HG03354 (cell line): ENCODE results near the gene CPT1B.
"Not testable (repeated sequence)": the region's sequence is repeated elsewhere in the genome, so short reads cannot be mapped to it uniquely, and the experiment has no call there.

Experiments
- ATAC-seq: cut with Tn5 transposase; IDR thresholded peaks from one replicate; pipeline ENCODE4 v1.9.1; 2021; ENCODE audit warnings: mild to moderate bottlenecking; ENCODE audit not compliant: unreplicated experiment, poor library complexity, severe bottlenecking

The CPT1B gene

DNA sequence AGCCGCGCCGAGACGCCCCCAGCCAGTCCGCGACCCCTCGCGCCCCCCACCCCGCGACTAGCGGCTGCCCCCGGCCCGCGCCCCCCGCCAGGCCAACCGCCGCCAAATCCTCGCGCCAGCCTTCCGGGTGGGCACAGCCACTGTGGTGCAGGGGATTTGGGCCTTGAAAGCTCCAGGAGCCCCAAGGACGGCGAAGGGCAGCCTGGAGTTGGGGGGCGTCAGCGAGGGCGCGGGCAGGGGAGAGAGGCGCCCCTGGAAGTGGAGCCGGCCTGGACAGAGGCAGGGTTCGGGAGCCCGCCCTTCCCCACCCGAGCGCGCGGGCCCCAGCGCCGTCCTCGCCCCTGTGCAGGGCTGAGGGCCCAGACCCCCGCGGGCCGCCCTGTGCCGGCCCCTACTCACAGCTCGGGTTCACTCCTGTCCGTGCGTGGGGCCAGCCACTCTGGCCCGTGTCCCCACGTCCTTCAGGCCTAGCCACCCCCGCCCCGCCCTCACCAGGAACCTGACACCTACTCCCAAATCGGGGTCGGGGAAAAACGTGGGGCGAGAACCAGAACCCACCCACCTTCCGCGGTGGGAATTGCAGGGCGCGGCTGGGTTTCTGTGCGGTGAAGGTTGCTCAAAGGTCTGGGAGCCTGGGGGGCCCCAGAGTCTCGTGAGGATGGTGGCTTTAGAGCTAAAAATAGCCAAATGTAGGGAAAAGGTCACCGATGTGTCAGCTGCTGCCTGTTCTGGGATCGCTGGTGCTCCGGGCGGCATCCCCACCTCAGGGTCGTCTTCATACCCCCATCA lies at the start of gene CPT1B:
Gene CPT1B (minus strand): TSS at position 441 of the 789 bp plus-strand sequence. CDS start 512 bp downstream, outside the sequence.
- no peak for ATAC-seq

GRCh38 chr22:50626850-50627641 lies 48.8 kb upstream of the CPT1B start:
- no peak for ATAC-seq

DNA sequence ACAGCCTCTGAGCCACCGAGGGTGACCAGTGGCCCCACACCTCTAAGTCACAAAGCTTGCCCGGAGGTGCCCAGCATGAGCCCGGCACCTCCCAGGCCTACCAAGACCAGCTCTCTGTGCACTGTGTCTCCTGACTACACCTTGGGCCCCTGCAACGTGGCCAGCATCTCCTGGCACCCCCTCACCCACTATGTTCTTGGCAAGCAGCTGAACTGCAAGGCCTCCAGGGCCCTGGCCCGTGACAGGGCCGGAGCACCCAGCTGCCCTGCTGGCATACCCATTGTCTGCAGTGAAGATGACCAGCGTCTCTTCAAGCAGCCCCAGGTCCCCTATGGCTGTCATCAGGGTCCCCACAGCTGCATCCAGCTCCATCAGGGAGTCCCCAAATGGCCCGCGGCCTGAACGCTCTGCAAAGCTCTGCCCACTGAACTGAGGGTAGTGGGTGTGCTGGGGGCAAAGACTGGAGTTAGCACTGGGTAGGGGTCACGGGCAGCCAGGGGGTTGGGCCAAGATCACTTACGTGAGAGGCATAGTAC lies 48.2 kb upstream of the CPT1B start:
- ATAC-seq: no peak

- ATAC-seq: no peak
Measured at GRCh38 chr22:50625568-50626313, 47.5 kb upstream of the CPT1B start.

DNA sequence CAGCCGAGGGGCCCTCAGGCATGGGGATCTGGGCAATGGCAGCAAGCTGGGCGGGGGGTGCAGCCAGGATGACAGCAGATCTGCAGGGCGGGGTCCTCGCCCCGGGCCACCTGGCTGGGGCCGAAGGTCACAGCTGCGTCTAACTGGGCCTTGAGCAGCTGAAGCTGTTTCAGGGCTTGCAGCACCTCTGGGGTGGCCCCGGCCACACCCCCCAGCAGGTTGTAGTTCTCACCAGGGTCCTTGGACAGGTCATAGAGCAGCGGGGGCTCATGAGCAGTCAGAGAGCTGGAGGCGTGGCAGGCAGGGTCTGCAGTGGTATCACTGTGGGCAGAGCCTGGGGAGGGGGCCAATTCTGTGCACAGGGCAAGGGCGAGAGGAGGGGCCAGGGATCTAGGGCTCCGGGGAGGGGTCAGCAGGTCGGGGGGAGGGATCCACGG lies 46.9 kb upstream of the CPT1B start:
- no peak for ATAC-seq

DNA sequence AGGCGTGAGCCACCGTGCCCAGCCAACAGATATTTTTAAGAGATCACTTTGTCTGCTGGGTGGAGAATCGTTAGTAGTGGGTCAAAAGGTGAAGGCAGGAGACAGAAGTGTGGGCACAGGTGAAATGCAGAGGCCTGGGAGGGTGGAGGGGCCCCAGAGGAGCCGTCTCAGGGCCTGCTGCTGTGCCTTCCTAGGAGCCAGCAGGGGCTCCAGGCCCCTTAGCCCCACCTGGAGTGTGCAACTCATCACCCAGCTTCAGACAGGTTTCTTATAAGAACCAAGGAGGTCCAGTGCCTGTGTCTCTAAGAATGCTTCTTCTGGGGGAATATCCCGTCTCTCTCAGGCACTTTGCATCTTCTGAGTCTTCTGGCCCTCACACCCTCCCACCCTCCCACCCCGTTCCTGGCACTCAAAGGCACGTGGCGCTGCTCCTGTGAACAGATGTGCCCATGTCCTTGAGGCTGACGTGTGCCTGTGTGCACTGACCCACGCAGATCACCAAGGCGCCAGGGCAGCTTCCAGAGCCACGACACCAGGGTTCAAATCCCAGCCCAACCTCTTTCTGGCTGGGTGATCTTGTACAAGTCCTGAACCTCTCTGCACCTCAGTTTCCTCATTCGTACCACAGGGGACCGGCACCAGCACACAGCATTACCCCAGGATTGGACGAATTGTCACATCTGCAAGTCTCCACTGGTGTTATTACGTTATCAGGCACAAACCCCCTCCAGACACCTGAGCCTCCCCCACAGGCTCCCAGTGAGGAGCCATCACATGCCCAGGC lies 46.3 kb upstream of the CPT1B start:
- no peak for ATAC-seq

GRCh38 chr22:50622723-50623327 lies 44.6 kb upstream of the CPT1B start:
- no peak for ATAC-seq

- no peak for ATAC-seq
Measured at GRCh38 chr22:50621948-50622722, 43.9 kb upstream of the CPT1B start.

- peak; percentile 44 for ATAC-seq
Measured at GRCh38 chr22:50621356-50621880, 43.2 kb upstream of the CPT1B start.

DNA sequence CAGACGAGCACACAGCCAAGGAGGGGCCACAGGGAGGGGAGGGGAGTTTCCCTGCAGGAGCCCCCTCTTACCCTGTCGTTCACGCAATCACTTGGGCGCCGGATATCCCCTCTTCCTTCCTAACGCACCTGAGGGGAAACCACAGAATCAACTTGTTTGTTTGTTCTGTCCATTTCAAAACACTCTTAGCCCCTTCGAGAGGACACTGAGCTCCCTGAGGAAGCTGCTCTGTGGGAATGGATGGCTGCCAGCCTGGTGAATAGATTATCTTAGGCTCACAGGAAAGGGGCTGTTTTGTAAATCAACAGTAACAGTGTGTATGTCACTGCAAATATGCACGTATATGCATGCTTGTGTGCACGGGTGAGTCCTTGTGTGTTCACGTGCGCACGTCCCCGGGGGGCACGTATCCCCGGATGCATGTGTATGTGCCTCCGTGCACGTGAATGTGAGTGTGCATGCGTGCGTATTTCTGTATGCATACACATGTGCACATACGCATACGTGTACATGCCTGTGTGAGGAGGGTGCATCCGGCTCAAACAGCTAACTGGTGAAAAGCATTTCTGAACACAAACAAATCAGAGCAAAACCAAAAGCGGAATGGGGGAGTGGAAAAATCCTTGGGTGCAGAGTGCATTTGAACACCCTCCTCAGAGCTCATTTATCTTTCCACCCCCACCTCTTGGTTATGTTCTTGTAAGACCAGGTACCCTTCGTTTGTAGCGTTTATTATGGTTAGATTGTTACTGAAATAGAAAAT lies 42.5 kb upstream of the CPT1B start:
- peak; percentile 65 for ATAC-seq

DNA sequence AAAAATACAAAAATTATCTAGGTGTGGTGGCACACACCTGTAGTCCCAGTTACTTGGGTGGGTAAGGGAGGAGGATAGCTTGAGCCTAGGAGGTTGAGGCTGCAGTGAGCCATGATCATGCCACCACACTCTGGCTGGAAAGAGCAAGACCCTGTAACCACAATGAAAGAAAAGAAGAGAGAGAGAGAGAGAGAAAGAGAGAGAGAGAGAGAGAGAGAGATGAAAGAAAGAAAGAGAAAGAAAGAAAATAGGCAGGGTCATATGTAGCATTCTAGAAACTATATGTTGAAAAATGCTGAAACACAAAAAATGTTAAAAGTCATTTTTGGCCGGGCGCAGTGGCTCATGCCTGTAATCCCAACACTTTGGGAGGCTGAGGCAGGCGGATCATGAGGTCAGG lies 36.1 kb upstream of the CPT1B start:
- not testable (repeated sequence) for ATAC-seq

GRCh38 chr22:50613291-50613981 lies 35.2 kb upstream of the CPT1B start:
- no peak for ATAC-seq

- no peak for ATAC-seq
Measured at GRCh38 chr22:50612528-50613221, 34.4 kb upstream of the CPT1B start.

GRCh38 chr22:50612168-50612527 lies 33.9 kb upstream of the CPT1B start:
- no peak for ATAC-seq

GRCh38 chr22:50611341-50612060 lies 33.3 kb upstream of the CPT1B start:
- no peak for ATAC-seq

DNA sequence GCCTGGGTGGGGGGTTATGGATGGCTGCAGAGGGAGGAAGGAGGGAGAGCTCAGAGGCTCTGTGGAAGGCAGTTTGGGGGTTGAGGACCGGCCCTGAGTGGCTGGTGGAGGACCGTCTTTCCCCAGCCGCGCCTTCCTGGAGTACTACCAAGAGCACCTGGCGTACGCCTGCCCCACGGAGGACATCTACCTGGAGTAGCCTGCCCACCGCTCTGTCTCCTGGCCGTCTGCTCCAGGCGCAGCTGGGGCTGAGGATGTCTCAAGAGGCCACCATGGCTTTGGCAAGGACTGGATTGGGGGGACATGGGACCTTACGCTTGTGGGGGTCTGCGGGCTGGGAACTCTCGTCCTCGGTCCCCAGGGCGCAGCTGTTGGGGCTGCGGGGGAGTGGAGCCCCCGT lies 32.4 kb upstream of the CPT1B start:
- ATAC-seq: no peak
